K562 (cell line): Measurements from ENCODE around the gene RPL11. TPM values are rescaled to one million over a fixed set of nuclear protein-coding genes. Genes with fewer than 3 reads are reported as not detected.

Experiments
- ATAC-seq: fragments of 200-7000 bp; cut with Tn5 transposase; 3 replicates; pipeline ENCODE4 v1.9.1; 2020; ENCODE audit warnings: moderate library complexity
- Bru-seq: library from RNA; stranded (reverse); fragments of 400-500 nt; gene quantifications from one replicate; lab custom pipeline; 2021; lab: Mats Ljungman, UMichigan
- BruChase-seq, 2 experiments: library from RNA; stranded (reverse); fragments of 400-500 nt; gene quantifications; one replicate each; lab custom pipeline; 2021; lab: Mats Ljungman, UMichigan
- BruUV-seq: library from RNA; stranded (reverse); fragments of 400-500 nt; replicated peaks from 2 replicates; lab custom pipeline; 2021; lab: Mats Ljungman, UMichigan
- CTCF ChIA-PET: fragments of 300-600 bp; formaldehyde crosslinking; extraction: SDS; loops from one replicate; lab custom pipeline; 2021; ENCODE audit warnings: low intra/inter-chr PET ratio; lab: Yijun Ruan, JAX
- POLR2A ChIA-PET: fragments of 300-600, 350-650 bp; sonication (Branson Sonifier 250); formaldehyde crosslinking; extraction: SDS; loops from one replicate; lab custom pipeline; 2021; ENCODE audit warnings: antibody characterized with exemption, inconsistent platforms; lab: Yijun Ruan, JAX
- DNase-seq, 4 experiments: peaks; one replicate each; pipeline versions ENCODE4 v3.0.0 to v3.0.0-alpha.2; 2011 to 2018; ENCODE audit warnings: low spot score in 3 of 4, mixed read lengths in 3 of 4; ENCODE audit errors: extremely low read depth in 1 of 4
- FAIRE-seq: peaks from 2 replicates; lab custom pipeline; 2011; peaks lifted over from hg19 to GRCh38; lab: Jason Lieb, UNC
- H2AFZ ChIP-seq: 2 replicates; pipeline ENCODE4 v1.6.0; 2011; ENCODE audit warnings: low read depth, low read length, control low read depth, inconsistent platforms
- H3K27ac ChIP-seq: fragments of 200-600 bp; 3 replicates; pipeline ENCODE4 v1.8.0; 2011; ENCODE audit warnings: low read depth, mild to moderate bottlenecking, control low read depth, inconsistent platforms, low read length, moderate library complexity, mixed read lengths; ENCODE audit errors: extremely low read depth
- H3K27me3 ChIP-seq, 2 experiments: fragments of 300-600 bp in 1 of 2; 2 replicates in 1 of 2; 3 replicates in 1 of 2; pipeline versions ENCODE4 v1.6.0 to v1.8.0; 2011; ENCODE audit warnings: inconsistent platforms in 2 of 2, low read length in 2 of 2, mild to moderate bottlenecking in 1 of 2, mixed read lengths in 1 of 2, moderate library complexity in 1 of 2; ENCODE audit not compliant: control insufficient read depth in 2 of 2, insufficient read depth in 2 of 2
- H3K36me3 ChIP-seq: fragments of 300-600 bp; 3 replicates; pipeline ENCODE4 v1.8.0; 2011; ENCODE audit warnings: mild to moderate bottlenecking, low read length, inconsistent platforms; ENCODE audit not compliant: control insufficient read depth, insufficient read depth
- H3K4me1 ChIP-seq, 2 experiments: fragments of 200-600 bp in 1 of 2; replicated peaks in 1 of 2; 2 replicates in 1 of 2; 3 replicates in 1 of 2; pipeline versions ENCODE4 v1.5.1 to v1.8.0; 2011; ENCODE audit warnings: inconsistent platforms in 2 of 2, low read length in 2 of 2, mild to moderate bottlenecking in 1 of 2, mixed read lengths in 1 of 2, moderate library complexity in 1 of 2; ENCODE audit not compliant: control insufficient read depth in 2 of 2, insufficient read depth in 2 of 2
- H3K4me2 ChIP-seq: 2 replicates; pipeline ENCODE4 v1.6.1; 2011; ENCODE audit warnings: low read length, control low read depth, inconsistent platforms, mixed read lengths; ENCODE audit not compliant: insufficient read depth
- H3K4me3 ChIP-seq: fragments of 200-600 bp; sonication (generic), shearing (Covaris generic); 2 replicates; pipeline ENCODE4 v1.5.1; 2016; ENCODE audit warnings: control low read depth, inconsistent platforms
- H3K79me2 ChIP-seq: fragments of 200-600 bp; 3 replicates; pipeline ENCODE4 v1.8.0; 2011; ENCODE audit warnings: low read length, inconsistent platforms; ENCODE audit not compliant: control insufficient read depth, insufficient read depth
- H3K9ac ChIP-seq, 2 experiments: 2 replicates each; pipeline versions ENCODE4 v1.6.0 to v1.6.1; 2011; ENCODE audit warnings: low read depth in 2 of 2, low read length in 2 of 2, control low read depth in 1 of 2, inconsistent platforms in 1 of 2, mild to moderate bottlenecking in 1 of 2, mixed read lengths in 1 of 2; ENCODE audit not compliant: insufficient read depth in 1 of 2
- H3K9me1 ChIP-seq: one replicate; pipeline ENCODE4 v1.6.0; 2011; ENCODE audit warnings: inconsistent platforms, mild to moderate bottlenecking, low read length, moderate library complexity; ENCODE audit not compliant: control insufficient read depth, insufficient read depth
- H3K9me3 ChIP-seq: replicated peaks from 2 replicates; pipeline ENCODE4 v1.5.1; 2011; ENCODE audit warnings: low read depth, low read length, inconsistent platforms; ENCODE audit not compliant: control insufficient read depth, insufficient read depth
- H4K20me1 ChIP-seq: replicated peaks from 2 replicates; pipeline ENCODE4 v1.6.1; 2011; ENCODE audit warnings: low read length, inconsistent platforms, mixed read lengths; ENCODE audit not compliant: control insufficient read depth, insufficient read depth
- BDP1 ChIP-seq: IDR thresholded peaks from 3 replicates; pipeline ENCODE4 v1.6.1; 2011; ENCODE audit not compliant: insufficient read length, insufficient read depth
- CBFA2T3 ChIP-seq: fragments of 450-650 bp; IDR thresholded peaks from 2 replicates; pipeline ENCODE4 v1.6.1; 2017
- FOXP1 ChIP-seq: sonication (generic); formaldehyde crosslinking; IDR thresholded peaks from 2 replicates; pipeline ENCODE4 v1.8.0; 2022; ENCODE audit warnings: mild to moderate bottlenecking, missing genetic modification reagents
- KLF13 ChIP-seq: fragments of 450-650 bp; IDR thresholded peaks from 2 replicates; pipeline ENCODE4 v1.6.1; 2016; ENCODE audit warnings: missing genetic modification characterization, low read depth, mild to moderate bottlenecking, missing compliant biosample characterization, moderate library complexity, borderline replicate concordance
- NFXL1 ChIP-seq: fragments of 450-650 bp; formaldehyde crosslinking; IDR thresholded peaks from 2 replicates; pipeline ENCODE4 v1.4.0; 2021; ENCODE audit warnings: mild to moderate bottlenecking
- SP2 ChIP-seq: IDR thresholded peaks from 2 replicates; pipeline ENCODE4 v1.6.1; 2011; ENCODE audit warnings: mild to moderate bottlenecking, low read depth, low read length, moderate library complexity; ENCODE audit not compliant: poor library complexity, severe bottlenecking; ENCODE audit errors: extremely low read depth
- SRF ChIP-seq, 2 experiments: fragments of 250-450, 450-650 bp in 1 of 2; sonication (Bioruptor Pico) in 1 of 2; sonication (generic) in 1 of 2; formaldehyde crosslinking; IDR thresholded peaks; 2 replicates each; pipeline versions ENCODE4 v1.5.0 to v1.5.1; 2020 to 2022; ENCODE audit warnings: mild to moderate bottlenecking in 1 of 2, missing genetic modification reagents in 1 of 2
- TAF7 ChIP-seq: fragments of 450-650 bp; IDR thresholded peaks from 2 replicates; pipeline ENCODE4 v1.6.1; 2016; ENCODE audit warnings: missing genetic modification characterization, missing compliant biosample characterization
- TEAD1 ChIP-seq, 2 experiments: fragments of 450-650 bp in 1 of 2; sonication (generic) in 1 of 2; formaldehyde crosslinking; IDR thresholded peaks; 2 replicates each; pipeline versions ENCODE4 v1.4.0 to v1.8.0; 2020 to 2022; ENCODE audit warnings: mild to moderate bottlenecking in 2 of 2, missing genetic modification reagents in 1 of 2
- ZNF395 ChIP-seq: fragments of 200-800 bp; sonication (Bioruptor generic); IDR thresholded peaks from 2 replicates; pipeline ENCODE4 v1.6.1; 2017; ENCODE audit warnings: missing genetic modification characterization, missing compliant biosample characterization
- ZNF436 ChIP-seq: fragments of 250-450, 450-650 bp; sonication (Bioruptor Pico); formaldehyde crosslinking; IDR thresholded peaks from 2 replicates; pipeline ENCODE4 v1.7.0; 2020; ENCODE audit warnings: mild to moderate bottlenecking
- ZNF766 ChIP-seq: fragments of 200-800 bp; sonication (Bioruptor generic); conservative IDR thresholded peaks from 2 replicates; pipeline ENCODE4 v1.6.1; 2016; ENCODE audit warnings: missing genetic modification characterization, missing compliant biosample characterization
- WGBS: fragments of 100-300 bp; shearing (Covaris generic); methylation state at CpG from one replicate; pipeline ENCODE4 v1.1.6; 2016; ENCODE audit warnings: low coverage, mixed read lengths; ENCODE audit not compliant: insufficient coverage; ENCODE audit errors: missing lambda C conversion rate; 5-methylcytosine and 5-hydroxymethylcytosine counted together
- in situ Hi-C: fragments of 300-500 bp; cut with MboI; formaldehyde crosslinking; loops from 4 replicates; pipeline ENCODE4 v1.15.0; 2018; ENCODE audit warnings: inconsistent platforms, mixed read lengths
- intact Hi-C: fragments of 100-400 bp; cut with micrococcal nuclease; formaldehyde crosslinking; loops from 2 replicates; pipeline ENCODE4 v1.14.2; 2022
- long read RNA-seq, 3 experiments: library from polyadenylated mRNA in 2 of 3; library from RNA in 1 of 3; unstranded in 2 of 3; stranded (forward) in 1 of 3; transcript quantifications; one replicate each; pipeline ENCODE4 v2.0.0, GENCODE V29; 2019 to 2022
- polyA minus RNA-seq, 3 experiments: library from RNA; depleted of rRNA, polyadenylated mRNA; stranded (reverse); fragments of >200 nt; gene quantifications; 2 replicates each; pipeline ENCODE4 v1.2.3, GENCODE V29; 2011
- polyA plus RNA-seq, 8 experiments: library from polyadenylated mRNA; depleted of rRNA in 4 of 8; stranded (reverse) in 5 of 8; unstranded in 3 of 8; fragments of >200 nt; fragmentation: Nextera tagmentation in 2 of 8; fragmentation: Illumina TruSeq in 1 of 8; extraction: Ambion mirVana in 2 of 8; extraction: Trizol in 1 of 8; gene quantifications; 2 replicates each; pipeline versions ENCODE4 v1.2.1 to v1.2.3, GENCODE V29; 2011 to 2014; ENCODE audit warnings: inconsistent platforms in 1 of 8, missing spikeins in 1 of 8
- total RNA-seq, 7 experiments: library from RNA; depleted of rRNA in 6 of 7; stranded (reverse); fragments of >200 nt in 6 of 7; fragmentation: Illumina TruSeq in 2 of 7; extraction: Trizol in 2 of 7; gene quantifications; 2 replicates each; pipeline versions ENCODE4 v1.2.1 to v1.2.3, GENCODE V29; 2011 to 2021; ENCODE audit warnings: low replicate concordance in 1 of 7

RPL11 gene
- total RNA-seq (2011; cell fraction: chromatin; rRNA removed; ENCODE audit: low replicate concordance): 326 and 345 TPM in 2 replicates
- 341 and 370 TPM in 2 replicates for total RNA-seq (2011; cell fraction: nucleolus; rRNA removed)
- 557 and 1,073 TPM in 2 replicates for total RNA-seq (2011; cell fraction: nucleoplasm; rRNA removed)
- total RNA-seq (2014; rRNA removed): 3,111 and 3,495 TPM in 2 replicates
- total RNA-seq (2014; rRNA removed; fragmentation: Illumina TruSeq; extraction: Trizol): 3,683 and 3,950 TPM in 2 replicates
- 3,549 and 3,642 TPM in 2 replicates for total RNA-seq (2015; rRNA removed; fragmentation: Illumina TruSeq; extraction: Trizol)
- 1,751 and 1,781 TPM in 2 replicates for total RNA-seq (2021)
- 2,818 and 2,821 TPM in 2 replicates for polyA plus RNA-seq (2011; rRNA removed)
- polyA plus RNA-seq (2011; cell fraction: cytosol; rRNA removed): 831 and 2,063 TPM in 2 replicates
- 469 and 968 TPM in 2 replicates for polyA plus RNA-seq (2011; cell fraction: nucleus; rRNA removed)
- polyA plus RNA-seq (2012): 3,491 and 4,910 TPM in 2 replicates
- 3,852 and 4,443 TPM in 2 replicates for polyA plus RNA-seq (2014; fragmentation: Illumina TruSeq; extraction: Trizol)
- polyA plus RNA-seq (2014; fragmentation: Nextera tagmentation; extraction: Ambion mirVana): 1,000 to 10,000 TPM; 2,542 to 2,758 TPM
- 4,338 and 4,526 TPM in 2 replicates for polyA plus RNA-seq (2014; rRNA removed)
- 1,269 and 1,421 TPM in 2 replicates for polyA minus RNA-seq (2011; rRNA and poly(A)+ RNA removed)
- 631 and 637 TPM in 2 replicates for polyA minus RNA-seq (2011; cell fraction: cytosol; rRNA and poly(A)+ RNA removed)
- 128 and 273 TPM in 2 replicates for polyA minus RNA-seq (2011; cell fraction: nucleus; rRNA and poly(A)+ RNA removed)
- Bru-seq, nascent RNA: percentile 100 among the genes with signal in this experiment
- percentile 100 among the genes with signal in this experiment for BruChase-seq, experiment 1, labeled RNA remaining after a 2-hour chase
- BruChase-seq, experiment 2, labeled RNA remaining after a 6-hour chase: percentile 100 among the genes with signal in this experiment
- long read RNA-seq, experiment 1, transcript RPL11-206 (6 exons, 1,017 nt): major isoform, 1,330 of 4,636 reads
- long read RNA-seq, experiment 1, transcript RPL11-203 (5 exons, 879 nt): minor isoform, 199 of 4,636 reads
- long read RNA-seq, experiment 1, transcript RPL11-201 (6 exons, 660 nt): minor isoform, 189 of 4,636 reads
- long read RNA-seq, experiment 1, partial matches to known transcripts: 2,879 of 4,636 reads
- long read RNA-seq, experiment 1, other reads (novel, unspliced or antisense): 34 of 4,636 reads
- long read RNA-seq, experiment 2, transcript RPL11-203 (5 exons, 879 nt): major isoform, 2,603 of 2,902 reads
- long read RNA-seq, experiment 2, transcript RPL11-206 (6 exons, 1,017 nt): minor isoform, 23 of 2,902 reads
- long read RNA-seq, experiment 2, transcript RPL11-205 (4 exons, 539 nt): minor isoform, 5 of 2,902 reads
- long read RNA-seq, experiment 2, partial matches to known transcripts: 215 of 2,902 reads
- long read RNA-seq, experiment 2, other reads (novel, unspliced or antisense): 54 of 2,902 reads
- long read RNA-seq, experiment 3, transcript RPL11-203 (5 exons, 879 nt): minor isoform, 761 of 3,839 reads
- long read RNA-seq, experiment 3, transcript RPL11-206 (6 exons, 1,017 nt): major isoform, 2,635 of 3,839 reads
- long read RNA-seq, experiment 3, transcript RPL11-201 (6 exons, 660 nt): minor isoform, 298 of 3,839 reads
- long read RNA-seq, experiment 3, partial matches to known transcripts: 70 of 3,839 reads
- long read RNA-seq, experiment 3, other reads (novel, unspliced or antisense): 69 of 3,839 reads

GRCh38 chr1:23691499-23692307 is at the start of gene RPL11:
Gene RPL11, plus strand, starts transcription at chr1:23691806. Its CDS starts 18 bp downstream, at chr1:23691824.
- peaks cover 52% of the 10 kb centered on the region for H3K79me2 ChIP-seq
- ATAC-seq: peak; percentile 97
- FAIRE-seq: peak; percentile 96
- DNase-seq: peak; percentile 92 to 98 (median 94)
- POLR2A ChIA-PET: interaction anchor here (0.5 to 3.1 kb wide), 60 partner anchors 9 to 1334 kb away, joined by 3 to 40 read pairs (median 4); partner anchors contain the start of genes E2F2, ELOA, ID3 and PITHD1
- H3K4me2 ChIP-seq: peak within 1 kb of the TSS; percentile 99
- in situ Hi-C loops (no loop called here), intact Hi-C loops (loop anchor here (1.0 kb wide), 1 partner anchor 53 kb away; no protein-coding TSS in a partner anchor)
- H3K4me1 ChIP-seq: peaks cover 14 to 36% of the 10 kb centered on the region in 2 experiments; a peak in 4 of 5 replicates
- peak within 1 kb of the TSS; percentile 98 for H3K9ac ChIP-seq
- H2AFZ ChIP-seq: peak within 1 kb of the TSS; percentile 92
- under 1% methylated on average over 43 of the region's 45 CpGs for WGBS
- H3K27ac ChIP-seq: peak within 1 kb of the TSS; percentile 88
- peaks cover 49% of the 10 kb centered on the region for H3K36me3 ChIP-seq
- TSS peak; percentile 51 for BruUV-seq
- peaks cover 48% of the 10 kb centered on the region for H4K20me1 ChIP-seq
- H3K9me1 ChIP-seq: peaks cover 4% of the 10 kb centered on the region
- peak within 1 kb of the TSS; percentile 85 for H3K4me3 ChIP-seq
- no peaks in the 10 kb centered on the region; the same call in 1 of the 2 replicates for H3K9me3 ChIP-seq
- H3K27me3 ChIP-seq: no peaks in the 10 kb centered on the region
- CTCF ChIA-PET: no interaction called here
- TF ChIP-seq FOXP1 (peak; percentile 61; the same call in 1 of the 2 replicates), TAF7 (tag) (peak; percentile 100), KLF13 (tag) (peak; percentile 52; the same call in 1 of the 2 replicates), SP2 (peak; percentile 96), TEAD1 (CRISPR knock-in tag; IDR thresholded peaks at IDR 0.05) (peak; percentile 48 to 74; a peak in 2 of 4 replicates), BDP1 (no peak), NFXL1 (CRISPR knock-in tag) (0 out of 2 replicates have a peak, but pooled peaks have one; percentile 68), ZNF395 (no peak), SRF (CRISPR knock-in tag; IDR thresholded peaks at IDR 0.05) (peak in 1 of 2 experiments; percentile 78; a peak in 2 of 4 replicates), ZNF766 (peak; percentile 82), CBFA2T3 (no peak), ZNF436 (CRISPR knock-in tag) (no peak)
